Fibroblast of lung (primary cell): ENCODE measurements around the gene C1QBP. TPM values are rescaled to one million over a fixed set of nuclear protein-coding genes. Genes with fewer than 3 reads are reported as not detected.

ENCODE experiments used
- DNase-seq, 2 donors: peaks; one replicate each; pipeline versions ENCODE4 v3.0.0 to v3.0.0-alpha.2; 2010; ENCODE audit warnings: low read depth in 2 of 2
- H2AFZ ChIP-seq: 2 replicates; pipeline ENCODE4 v1.5.1; 2012; ENCODE audit warnings: low read length, control low read depth, inconsistent platforms
- H3K27ac ChIP-seq: 2 replicates; pipeline ENCODE4 v1.5.1; 2011; ENCODE audit warnings: low read length, control low read depth; ENCODE audit not compliant: insufficient read depth
- H3K27me3 ChIP-seq: 2 replicates; pipeline ENCODE4 v1.5.1; 2011; ENCODE audit warnings: mild to moderate bottlenecking, low read length; ENCODE audit not compliant: control insufficient read depth, insufficient read depth
- H3K36me3 ChIP-seq: 2 replicates; pipeline ENCODE4 v1.5.1; 2011; ENCODE audit warnings: low read length; ENCODE audit not compliant: control insufficient read depth, insufficient read depth
- H3K4me1 ChIP-seq: 2 replicates; pipeline ENCODE4 v1.5.1; 2011; ENCODE audit warnings: low read length; ENCODE audit not compliant: control insufficient read depth, insufficient read depth; ENCODE audit errors: extremely low read depth
- H3K4me2 ChIP-seq: 2 replicates; pipeline ENCODE4 v1.5.1; 2011; ENCODE audit warnings: low read length, control low read depth; ENCODE audit not compliant: insufficient read depth; ENCODE audit errors: extremely low read depth
- H3K4me3 ChIP-seq, 4 experiments: fragments of 200-600 bp in 1 of 4; sonication (generic) in 1 of 4; replicated peaks in 1 of 4; 2 replicates each; pipeline ENCODE4 v1.5.1; 2011 to 2016; ENCODE audit warnings: low read length in 4 of 4, low read depth in 3 of 4, mild to moderate bottlenecking in 3 of 4, control low read depth in 2 of 4, inconsistent platforms in 1 of 4, mixed read lengths in 1 of 4; ENCODE audit not compliant: insufficient read depth in 1 of 4; ENCODE audit errors: control extremely low read depth in 1 of 4
- H3K79me2 ChIP-seq: 2 replicates; pipeline ENCODE4 v1.5.1; 2012; ENCODE audit warnings: mild to moderate bottlenecking, low read length, inconsistent platforms; ENCODE audit not compliant: control insufficient read depth, insufficient read depth
- H3K9ac ChIP-seq: 2 replicates; pipeline ENCODE4 v1.5.1; 2011; ENCODE audit warnings: mild to moderate bottlenecking, low read length, control low read depth; ENCODE audit not compliant: insufficient read depth
- H3K9me3 ChIP-seq: 2 replicates; pipeline ENCODE4 v1.5.1; 2012; ENCODE audit warnings: low read depth, low read length; ENCODE audit not compliant: control insufficient read depth, insufficient read depth
- H4K20me1 ChIP-seq: 2 replicates; pipeline ENCODE4 v1.5.1; 2011; ENCODE audit warnings: low read length; ENCODE audit not compliant: control insufficient read depth, insufficient read depth; ENCODE audit errors: extremely low read depth
- CTCF ChIP-seq, 2 donors: IDR thresholded peaks in 1 of 2; conservative IDR thresholded peaks in 1 of 2; 1 replicate in 1 of 2; 2 replicates in 1 of 2; pipeline ENCODE4 v1.5.1; 2011 to 2012; ENCODE audit warnings: low read length in 2 of 2, control low read depth in 1 of 2, inconsistent platforms in 1 of 2, low read depth in 1 of 2, mild to moderate bottlenecking in 1 of 2
- EZH2 ChIP-seq: IDR thresholded peaks from 2 replicates; pipeline ENCODE4 v1.5.1; 2012; ENCODE audit warnings: low read length, control low read depth, mild to moderate bottlenecking; ENCODE audit errors: missing control alignments
- polyA plus RNA-seq, 2 donors: library from polyadenylated mRNA; depleted of rRNA in 1 of 2; stranded (reverse) in 1 of 2; unstranded in 1 of 2; fragments of >200 nt; gene quantifications; 2 replicates each; pipeline ENCODE4 v1.2.1, GENCODE V29; 2011 to 2012; ENCODE audit warnings: missing spikeins in 1 of 2
- total RNA-seq: library from RNA; depleted of rRNA; stranded (reverse); fragments of >200 nt; gene quantifications from 2 replicates; pipeline ENCODE4 v1.2.1, GENCODE V29; 2014

The C1QBP gene
- total and polyA plus RNA-seq, 2 donors (not counting 1 experiment from before 2014, with no cell fraction given): 144 to 187 TPM

- Histone ChIP-seq H3K79me2 (no peaks in the 10 kb centered on the region), H3K4me1 (no peaks in the 10 kb centered on the region), H3K27me3 (no peaks in the 10 kb centered on the region), H2AFZ (no peak overlapping the region), H3K4me2 (no peak overlapping the region), H3K4me3 (no peak overlapping the region), H3K27ac (no peak overlapping the region), H4K20me1 (no peaks in the 10 kb centered on the region), H3K9me3 (no peaks in the 10 kb centered on the region), H3K36me3 (peaks cover 10% of the 10 kb centered on the region), H3K9ac (no peak overlapping the region)
- DNase-seq: peak in 1 of 2 donors; percentile 21
- TF ChIP-seq EZH2 (no peak), CTCF (conservative IDR thresholded peaks at IDR 0.05 in 1 of 2, IDR thresholded peaks at IDR 0.05 in 1 of 2; ENCODE audit: low read depth in 1 of 2, low read length in 2 of 2) (no peak)
These were observed 47.3 kb downstream of the C1QBP start for GRCh38 chr17:5391678-5392077.

Other genes starting within 250 kb of the C1QBP start
- 7.7 and 8.3 TPM in 2 replicates for gene ZNF594, start 247.3 kb downstream of the C1QBP start, total RNA-seq
- 1.7 and 2.9 TPM in 2 replicates for gene ZNF594, start 247.3 kb downstream of the C1QBP start, polyA plus RNA-seq
- not detected in 2 replicates for gene SCIMP, start 204.3 kb downstream of the C1QBP start, total RNA-seq
- not detected in 2 replicates for gene SCIMP, start 204.3 kb downstream of the C1QBP start, polyA plus RNA-seq
- 46.5 and 64.4 TPM in 2 replicates for gene RABEP1, start 156.9 kb downstream of the C1QBP start, total RNA-seq
- 33.6 and 46.3 TPM in 2 replicates for gene RABEP1, start 156.9 kb downstream of the C1QBP start, polyA plus RNA-seq
- gene NUP88, start 19.5 kb downstream of the C1QBP start, total RNA-seq: 61.1 and 79.6 TPM in 2 replicates
- 41.8 and 61.5 TPM in 2 replicates for gene NUP88, start 19.5 kb downstream of the C1QBP start, polyA plus RNA-seq
- gene RPAIN, start 19.0 kb downstream of the C1QBP start, total RNA-seq: 49.1 and 53.3 TPM in 2 replicates
- 21.4 and 24.5 TPM in 2 replicates for gene RPAIN, start 19.0 kb downstream of the C1QBP start, polyA plus RNA-seq
- gene DHX33, start 29.8 kb upstream of the C1QBP start, total RNA-seq: 8.0 and 9.7 TPM in 2 replicates
- 12.1 and 20.0 TPM in 2 replicates for gene DHX33, start 29.8 kb upstream of the C1QBP start, polyA plus RNA-seq
- 19.8 and 30.9 TPM in 2 replicates for gene DERL2, start 47.0 kb upstream of the C1QBP start, total RNA-seq
- 87.9 and 104 TPM in 2 replicates for gene DERL2, start 47.0 kb upstream of the C1QBP start, polyA plus RNA-seq
- 11.2 and 14.4 TPM in 2 replicates for gene MIS12, start 47.4 kb upstream of the C1QBP start, total RNA-seq
- 11.1 and 12.3 TPM in 2 replicates for gene MIS12, start 47.4 kb upstream of the C1QBP start, polyA plus RNA-seq
- 11.8 and 22.1 TPM in 2 replicates for gene NLRP1, start 145.4 kb upstream of the C1QBP start, total RNA-seq
- 23.1 and 35.1 TPM in 2 replicates for gene NLRP1, start 145.4 kb upstream of the C1QBP start, polyA plus RNA-seq